Choroid plexus epithelial cell (primary cell): ENCODE measurements around the gene EHF.

Experiments
- DNase-seq: peaks from one replicate; pipeline ENCODE4 v3.0.0-alpha.2; 2010; ENCODE audit warnings: low read depth
- H3K4me3 ChIP-seq: 2 replicates; pipeline ENCODE4 v1.5.1; 2011; ENCODE audit warnings: low read depth, mild to moderate bottlenecking, control low read depth, low read length, moderate library complexity
- TF ChIP-seq, protein P1 (sequence below): conservative IDR thresholded peaks from 2 replicates; pipeline ENCODE4 v1.5.1; 2011; ENCODE audit warnings: low read depth, mild to moderate bottlenecking, control low read depth, inconsistent platforms, low read length, moderate library complexity

EHF gene

DNA sequence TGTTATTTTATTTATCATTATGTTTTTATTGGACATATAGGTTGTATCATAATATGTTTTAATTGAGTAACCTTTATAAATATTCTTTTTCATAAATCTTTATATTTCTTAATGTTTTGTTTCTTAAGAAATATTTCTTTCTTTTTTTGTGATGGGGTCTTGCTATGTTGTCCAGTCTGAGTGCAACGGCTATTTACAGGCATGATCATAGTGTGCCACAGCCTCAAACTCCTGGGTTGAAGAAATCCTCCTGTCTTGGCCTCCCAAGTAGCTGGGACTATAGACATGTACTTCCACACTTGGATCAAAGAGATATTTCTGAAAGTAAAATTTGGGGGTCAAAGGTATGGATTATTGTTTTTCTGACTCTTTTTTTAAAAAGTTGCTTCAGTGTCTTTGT is 53.1 kb downstream of the EHF start:
- no peak for DNase-seq
- no peak overlapping the region for H3K4me3 ChIP-seq
- TF ChIP-seq, protein P1, sequence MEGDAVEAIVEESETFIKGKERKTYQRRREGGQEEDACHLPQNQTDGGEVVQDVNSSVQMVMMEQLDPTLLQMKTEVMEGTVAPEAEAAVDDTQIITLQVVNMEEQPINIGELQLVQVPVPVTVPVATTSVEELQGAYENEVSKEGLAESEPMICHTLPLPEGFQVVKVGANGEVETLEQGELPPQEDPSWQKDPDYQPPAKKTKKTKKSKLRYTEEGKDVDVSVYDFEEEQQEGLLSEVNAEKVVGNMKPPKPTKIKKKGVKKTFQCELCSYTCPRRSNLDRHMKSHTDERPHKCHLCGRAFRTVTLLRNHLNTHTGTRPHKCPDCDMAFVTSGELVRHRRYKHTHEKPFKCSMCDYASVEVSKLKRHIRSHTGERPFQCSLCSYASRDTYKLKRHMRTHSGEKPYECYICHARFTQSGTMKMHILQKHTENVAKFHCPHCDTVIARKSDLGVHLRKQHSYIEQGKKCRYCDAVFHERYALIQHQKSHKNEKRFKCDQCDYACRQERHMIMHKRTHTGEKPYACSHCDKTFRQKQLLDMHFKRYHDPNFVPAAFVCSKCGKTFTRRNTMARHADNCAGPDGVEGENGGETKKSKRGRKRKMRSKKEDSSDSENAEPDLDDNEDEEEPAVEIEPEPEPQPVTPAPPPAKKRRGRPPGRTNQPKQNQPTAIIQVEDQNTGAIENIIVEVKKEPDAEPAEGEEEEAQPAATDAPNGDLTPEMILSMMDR = no peak

DNA sequence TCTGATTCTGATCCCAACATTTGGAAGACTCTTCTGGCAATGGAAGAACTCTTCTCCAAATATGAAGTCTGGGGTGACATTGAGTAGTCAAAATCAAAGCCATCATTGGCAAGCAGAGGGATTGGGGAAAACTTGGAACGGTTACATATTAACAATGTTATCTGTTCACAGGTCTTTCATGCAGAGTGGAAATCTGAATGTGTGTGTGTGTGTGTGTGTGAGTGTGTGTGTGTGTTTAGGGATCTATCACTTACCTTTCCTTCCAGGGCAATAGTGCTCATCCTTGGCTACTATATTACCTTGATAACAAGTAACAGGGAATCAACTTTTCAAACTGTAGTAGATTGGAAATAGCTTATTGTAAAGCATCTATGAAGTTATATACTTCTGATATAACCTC is 55.3 kb downstream of the EHF start:
- DNase-seq = no peak
- TF ChIP-seq, protein P1 = no peak
- no peak overlapping the region for H3K4me3 ChIP-seq

DNA sequence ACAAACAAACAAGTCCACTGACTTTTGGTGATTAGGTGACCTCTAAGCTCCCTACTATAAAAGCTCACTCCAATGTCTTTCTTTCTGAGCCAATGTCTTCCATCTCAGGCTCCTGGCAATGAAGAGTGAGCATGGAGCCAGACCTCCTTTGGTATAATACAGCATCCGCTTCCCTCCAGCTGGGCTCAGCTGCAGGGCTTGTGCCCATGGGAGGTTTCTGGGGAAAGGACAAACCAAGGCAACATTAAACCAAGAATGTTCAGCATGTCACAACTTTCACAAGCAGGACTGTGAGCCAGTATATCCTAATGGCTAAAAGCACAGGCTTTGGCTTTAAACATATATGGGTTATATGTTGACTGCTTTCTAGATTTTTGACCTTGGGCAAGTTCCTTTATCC is 58.8 kb downstream of the EHF start:
- TF ChIP-seq, protein P1 = no peak
- DNase-seq = no peak
- no peak overlapping the region for H3K4me3 ChIP-seq

DNA sequence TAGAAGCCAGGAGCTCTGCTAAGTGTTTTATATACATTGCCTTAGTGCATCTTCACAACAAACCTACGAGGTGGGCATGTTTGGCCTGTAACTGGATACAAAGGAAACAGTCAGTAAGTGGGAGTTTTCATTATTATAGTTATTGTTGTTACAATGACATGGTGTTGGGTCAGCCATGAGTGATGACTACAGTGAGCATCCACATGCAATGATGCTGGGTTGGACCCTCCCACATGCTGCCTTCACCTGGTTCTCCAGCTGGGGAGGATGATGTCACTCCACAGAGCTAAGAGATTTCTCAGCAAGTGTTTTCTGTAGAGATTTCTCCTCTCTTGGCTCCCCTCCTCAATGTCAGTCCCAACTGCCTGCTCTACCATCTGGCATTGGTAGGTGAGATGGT is 59.3 kb downstream of the EHF start:
- TF ChIP-seq, protein P1 = no peak
- no peak overlapping the region for H3K4me3 ChIP-seq
- DNase-seq = no peak

DNA sequence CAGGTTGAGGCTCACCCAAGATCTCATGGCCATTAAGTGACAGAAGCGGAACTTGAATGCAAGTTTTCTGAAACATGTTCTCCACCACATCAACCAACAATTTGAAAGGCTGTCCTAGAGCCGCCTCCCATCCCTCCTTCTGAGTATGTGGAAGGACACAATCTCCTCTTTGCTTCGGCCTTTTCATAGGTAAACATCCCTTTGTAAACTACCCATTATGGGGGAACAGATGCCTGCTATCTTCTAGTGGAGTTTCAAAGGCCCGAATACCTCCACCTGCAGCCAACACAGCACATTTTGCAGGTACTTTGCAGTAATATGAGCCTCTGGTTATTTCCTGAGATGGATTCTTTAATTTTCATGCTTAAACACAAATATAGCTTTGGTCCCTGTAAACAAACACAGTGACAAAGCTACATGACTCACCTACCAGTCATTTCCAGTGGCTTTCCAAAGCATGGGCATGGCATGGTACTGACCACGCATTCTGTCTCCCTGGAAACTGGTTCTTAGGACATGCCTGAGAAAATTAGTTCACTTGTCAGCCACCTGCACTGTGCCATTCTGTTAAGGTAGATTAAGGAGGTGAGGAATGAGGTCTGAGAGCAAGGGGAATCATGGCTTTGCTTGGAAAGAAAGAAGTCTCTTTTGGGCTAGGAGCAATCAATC is 60.2 kb downstream of the EHF start:
- TF ChIP-seq, protein P1 = no peak
- no peak overlapping the region for H3K4me3 ChIP-seq
- no peak for DNase-seq

DNA sequence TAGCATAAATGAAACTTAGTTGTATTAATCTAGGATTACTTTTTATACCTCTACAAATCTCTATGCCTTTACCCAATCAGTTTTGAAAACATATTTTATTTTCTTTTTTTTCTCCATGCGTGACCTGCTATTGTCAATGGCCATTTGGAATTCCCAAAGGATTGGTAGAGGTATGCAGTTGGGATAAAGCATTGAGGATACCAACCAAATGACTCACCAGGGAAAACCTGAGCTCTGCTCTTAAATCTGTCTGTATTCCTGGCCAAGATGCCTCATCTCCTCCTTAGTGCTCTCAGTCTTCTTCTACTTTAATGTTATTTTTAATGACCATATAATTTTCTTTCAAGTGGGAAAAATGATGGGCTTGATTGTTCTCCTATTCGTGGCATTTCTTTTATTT is 61.9 kb downstream of the EHF start:
- no peak for DNase-seq
- no peak overlapping the region for H3K4me3 ChIP-seq
- TF ChIP-seq, protein P1 = no peak

DNA sequence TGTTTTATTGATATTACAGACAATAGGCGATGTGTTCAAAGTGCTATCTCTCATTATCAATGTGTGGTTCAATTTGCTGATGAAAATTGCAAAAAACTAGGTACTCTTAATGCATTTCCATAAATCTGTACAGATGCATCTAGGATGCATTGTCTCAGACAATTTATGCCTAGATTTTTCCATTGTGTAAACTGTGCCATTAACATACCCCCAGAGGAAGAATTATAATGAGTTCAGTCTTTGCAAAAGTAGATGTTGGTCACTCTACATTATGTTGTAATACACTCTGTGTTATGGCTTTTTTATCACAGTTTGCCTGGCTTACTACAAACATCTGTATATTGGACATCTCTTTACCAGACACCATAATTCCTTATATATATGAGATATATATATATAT is 62.5 kb downstream of the EHF start:
- DNase-seq = no peak
- H3K4me3 ChIP-seq = no peak overlapping the region
- TF ChIP-seq, protein P1 = no peak
